HUDEP-2 (cell line): ENCODE measurements around the gene DUSP15.

Source experiments
- DNase-seq, 76 experiments: peaks; one replicate each; lab custom pipeline; 2025; ENCODE audit not compliant: unreplicated experiment in 76 of 76; lab: John Stamatoyannopoulos, UW

Gene DUSP15

GRCh38 chr20:31896049-31896448, 25.7 kb upstream of the DUSP15 start:
- no peak for DNase-seq

- peak in 11 of 76 experiments; percentile 2 to 20 (median 9) for DNase-seq
Observed at GRCh38 chr20:31894980-31895675, 24.8 kb upstream of the DUSP15 start.

- DNase-seq: no peak
Observed at GRCh38 chr20:31890646-31891045, 20.3 kb upstream of the DUSP15 start.

- DNase-seq: no peak
Observed at GRCh38 chr20:31883829-31884228, 13.5 kb upstream of the DUSP15 start.

- DNase-seq: no peak
Observed at GRCh38 chr20:31881945-31882344, 11.6 kb upstream of the DUSP15 start.

- peak in 74 of 76 experiments; percentile 37 to 94 (median 84) for DNase-seq
Observed at GRCh38 chr20:31879143-31879987, 9.0 kb upstream of the DUSP15 start.

- DNase-seq: no peak
Observed at GRCh38 chr20:31877684-31878083, 7.4 kb upstream of the DUSP15 start.

- DNase-seq: no peak
Observed at GRCh38 chr20:31875671-31876070, 5.3 kb upstream of the DUSP15 start.

GRCh38 chr20:31872406-31872805, 2.1 kb upstream of the DUSP15 start:
- no peak for DNase-seq

GRCh38 chr20:31871618-31871954, 1.3 kb upstream of the DUSP15 start:
- no peak for DNase-seq

GRCh38 chr20:31870726-31871617, 645 bp upstream of the DUSP15 start:
- no peak for DNase-seq

GRCh38 chr20:31869673-31869941, 720 bp downstream of the DUSP15 start:
- DNase-seq: no peak

- no peak for DNase-seq
Observed at GRCh38 chr20:31868853-31869672, 1.3 kb downstream of the DUSP15 start.

GRCh38 chr20:31866221-31866620, 4.1 kb downstream of the DUSP15 start:
- no peak for DNase-seq

- no peak for DNase-seq
Observed at GRCh38 chr20:31864521-31865400, 5.6 kb downstream of the DUSP15 start.

- DNase-seq: no peak
Observed at GRCh38 chr20:31863296-31864085, 6.8 kb downstream of the DUSP15 start.

GRCh38 chr20:31862506-31862905, 7.8 kb downstream of the DUSP15 start:
- DNase-seq: no peak

- no peak for DNase-seq
Observed at GRCh38 chr20:31862157-31862470, 8.2 kb downstream of the DUSP15 start.
